Prostate gland (tissue), 2 donors: Measurements from ENCODE around the gene STIL.
"Not testable (repeated sequence)": the region's sequence is repeated elsewhere in the genome, so short reads cannot be mapped to it uniquely, and the experiment has no call there.

Experiments used
- POLR2A ChIP-seq: fragments of 450-650 bp; IDR thresholded peaks from one replicate; pipeline ENCODE4 v1.6.1; 2016; ENCODE audit warnings: antibody characterized with exemption, mild to moderate bottlenecking
- POLR2AphosphoS5 ChIP-seq: sonication (generic); formaldehyde crosslinking; IDR thresholded peaks from one replicate; pipeline ENCODE4 v1.6.1; 2017; ENCODE audit warnings: antibody characterized with exemption
- TF ChIP-seq, protein P1 (sequence below), 4 experiments: fragments of 200-600 bp in 2 of 4; fragments of 450-650 bp in 2 of 4; sonication (generic) in 2 of 4; IDR thresholded peaks; 1 replicate in 3 of 4; 2 replicates in 1 of 4; pipeline ENCODE4 v1.5.1; 2016 to 2019; ENCODE audit warnings: antibody characterized with exemption in 4 of 4, mild to moderate bottlenecking in 2 of 4, moderate library complexity in 2 of 4

GRCh38 chr1:47319968-47320367, 6.0 kb upstream of the STIL start:
- TF ChIP-seq, protein P1, sequence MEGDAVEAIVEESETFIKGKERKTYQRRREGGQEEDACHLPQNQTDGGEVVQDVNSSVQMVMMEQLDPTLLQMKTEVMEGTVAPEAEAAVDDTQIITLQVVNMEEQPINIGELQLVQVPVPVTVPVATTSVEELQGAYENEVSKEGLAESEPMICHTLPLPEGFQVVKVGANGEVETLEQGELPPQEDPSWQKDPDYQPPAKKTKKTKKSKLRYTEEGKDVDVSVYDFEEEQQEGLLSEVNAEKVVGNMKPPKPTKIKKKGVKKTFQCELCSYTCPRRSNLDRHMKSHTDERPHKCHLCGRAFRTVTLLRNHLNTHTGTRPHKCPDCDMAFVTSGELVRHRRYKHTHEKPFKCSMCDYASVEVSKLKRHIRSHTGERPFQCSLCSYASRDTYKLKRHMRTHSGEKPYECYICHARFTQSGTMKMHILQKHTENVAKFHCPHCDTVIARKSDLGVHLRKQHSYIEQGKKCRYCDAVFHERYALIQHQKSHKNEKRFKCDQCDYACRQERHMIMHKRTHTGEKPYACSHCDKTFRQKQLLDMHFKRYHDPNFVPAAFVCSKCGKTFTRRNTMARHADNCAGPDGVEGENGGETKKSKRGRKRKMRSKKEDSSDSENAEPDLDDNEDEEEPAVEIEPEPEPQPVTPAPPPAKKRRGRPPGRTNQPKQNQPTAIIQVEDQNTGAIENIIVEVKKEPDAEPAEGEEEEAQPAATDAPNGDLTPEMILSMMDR (IDR thresholded peaks at IDR 0.05) = not testable (repeated sequence)
- TF ChIP-seq POLR2A, POLR2AphosphoS5: not testable (repeated sequence)
